GM21423 (cell line): ENCODE data around the gene ADAD2.

Experiments used
- ATAC-seq: cut with Tn5 transposase; IDR thresholded peaks from one replicate; pipeline ENCODE4 v1.9.1; 2021; ENCODE audit warnings: mild to moderate bottlenecking, moderate library complexity; ENCODE audit not compliant: unreplicated experiment

The ADAD2 gene

GRCh38 chr16:84176192-84177053 lies 14.5 kb upstream of the ADAD2 start:
- ATAC-seq = no peak

- ATAC-seq = no peak
These were observed 13.2 kb upstream of the ADAD2 start for GRCh38 chr16:84177741-84178073.

DNA sequence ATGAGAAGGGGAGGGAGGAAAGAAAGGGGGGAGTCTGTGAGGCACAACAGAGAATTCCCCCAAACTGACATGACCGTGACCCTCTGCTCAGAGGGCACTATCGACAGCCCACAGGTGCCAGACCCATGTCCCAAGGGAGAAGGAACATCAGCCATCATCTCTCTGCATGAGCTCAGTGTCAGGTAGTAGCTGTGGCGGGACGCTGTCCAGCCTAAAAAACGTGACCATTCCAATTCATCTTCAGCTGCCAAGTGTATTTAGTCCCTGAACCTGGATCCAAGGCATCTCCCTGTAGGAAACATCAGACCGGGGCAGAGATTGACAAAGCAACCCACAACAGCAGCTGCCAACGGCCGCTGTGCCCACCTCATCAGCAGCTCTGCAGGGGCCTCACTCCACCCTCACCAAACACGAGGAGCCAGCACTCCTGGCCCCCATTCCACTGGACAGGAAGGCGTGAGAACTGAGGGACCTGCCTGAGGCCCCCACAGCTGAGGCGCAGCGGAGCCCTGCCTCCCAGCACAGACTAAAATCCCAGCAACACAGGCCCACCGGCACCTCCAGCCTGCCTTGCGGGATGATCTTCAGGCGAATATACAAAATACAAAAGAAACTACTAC lies 12.7 kb upstream of the ADAD2 start:
- no peak for ATAC-seq

GRCh38 chr16:84178892-84179611 lies 11.9 kb upstream of the ADAD2 start:
- no peak for ATAC-seq

- no peak for ATAC-seq
These were observed 11.2 kb upstream of the ADAD2 start for GRCh38 chr16:84179612-84180320.

DNA sequence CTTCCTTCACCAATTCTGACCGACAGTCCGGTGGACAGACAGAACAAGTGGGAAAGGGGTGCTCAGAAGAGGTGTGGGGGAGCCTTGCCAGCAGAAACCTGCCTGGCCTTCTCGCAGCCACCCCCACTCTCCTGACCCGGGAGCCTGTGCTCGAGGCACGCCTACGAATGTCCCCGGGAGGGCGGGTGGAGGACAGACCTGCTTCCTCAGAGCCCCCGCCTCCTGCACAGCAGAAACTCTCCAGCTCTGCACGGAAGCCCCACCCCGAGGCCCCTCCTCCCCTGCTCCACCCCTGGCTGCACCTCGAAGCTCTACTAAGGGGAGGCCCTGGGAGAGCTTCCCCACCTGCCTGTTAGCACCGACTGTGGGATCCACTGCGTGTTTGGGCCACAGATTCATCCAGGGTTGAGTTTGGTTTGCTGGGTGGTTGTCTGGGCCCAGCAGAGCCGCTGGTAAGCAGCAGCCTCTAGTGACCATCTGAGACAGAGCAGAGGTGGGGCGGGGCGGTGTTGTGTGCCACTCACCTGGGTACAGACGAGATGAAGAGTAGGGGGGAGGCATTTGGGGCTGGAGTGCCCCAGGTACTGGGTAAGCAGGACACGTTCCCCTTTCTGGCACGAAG lies 10.3 kb upstream of the ADAD2 start:
- ATAC-seq = no peak

- ATAC-seq = no peak
These were observed 9.6 kb upstream of the ADAD2 start for GRCh38 chr16:84181144-84181915.

DNA sequence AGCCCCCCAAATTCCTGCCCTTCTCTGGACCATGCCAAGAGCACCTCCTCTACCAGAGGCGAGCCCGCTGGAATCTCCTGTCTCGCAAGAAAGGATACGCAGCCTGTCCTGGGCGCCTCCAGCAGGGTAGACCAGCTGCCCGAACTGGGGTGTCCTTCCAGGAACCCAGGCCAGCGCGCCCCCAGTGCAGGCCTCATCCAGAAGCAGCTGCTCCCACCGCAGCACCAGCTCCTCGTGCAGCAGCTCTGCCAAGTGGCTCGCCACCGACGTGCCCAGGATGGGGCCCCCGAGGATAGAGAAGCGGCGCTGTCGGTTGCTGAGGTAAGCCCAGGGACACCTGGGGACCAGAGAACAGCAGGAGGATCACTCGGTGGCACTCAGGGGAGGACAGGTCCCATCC lies 8.9 kb upstream of the ADAD2 start:
- ATAC-seq = no peak

- ATAC-seq = no peak
These were observed 8.0 kb upstream of the ADAD2 start for GRCh38 chr16:84182680-84183571.

DNA sequence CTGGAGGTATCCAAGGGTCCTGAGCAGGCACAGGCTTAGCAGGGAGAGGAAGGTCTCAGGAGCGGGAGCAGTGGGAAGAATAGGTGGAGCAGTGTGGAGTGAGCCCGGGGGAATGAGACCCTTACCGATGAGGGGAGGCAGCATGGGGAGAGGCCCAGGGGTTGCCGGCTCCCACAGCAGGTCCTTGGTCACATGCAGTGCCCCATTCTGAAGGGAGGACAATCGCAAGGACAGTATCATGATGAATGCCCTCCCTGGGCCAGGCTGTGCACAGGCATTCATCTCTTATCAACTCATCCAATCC lies 7.4 kb upstream of the ADAD2 start:
- no peak for ATAC-seq

DNA sequence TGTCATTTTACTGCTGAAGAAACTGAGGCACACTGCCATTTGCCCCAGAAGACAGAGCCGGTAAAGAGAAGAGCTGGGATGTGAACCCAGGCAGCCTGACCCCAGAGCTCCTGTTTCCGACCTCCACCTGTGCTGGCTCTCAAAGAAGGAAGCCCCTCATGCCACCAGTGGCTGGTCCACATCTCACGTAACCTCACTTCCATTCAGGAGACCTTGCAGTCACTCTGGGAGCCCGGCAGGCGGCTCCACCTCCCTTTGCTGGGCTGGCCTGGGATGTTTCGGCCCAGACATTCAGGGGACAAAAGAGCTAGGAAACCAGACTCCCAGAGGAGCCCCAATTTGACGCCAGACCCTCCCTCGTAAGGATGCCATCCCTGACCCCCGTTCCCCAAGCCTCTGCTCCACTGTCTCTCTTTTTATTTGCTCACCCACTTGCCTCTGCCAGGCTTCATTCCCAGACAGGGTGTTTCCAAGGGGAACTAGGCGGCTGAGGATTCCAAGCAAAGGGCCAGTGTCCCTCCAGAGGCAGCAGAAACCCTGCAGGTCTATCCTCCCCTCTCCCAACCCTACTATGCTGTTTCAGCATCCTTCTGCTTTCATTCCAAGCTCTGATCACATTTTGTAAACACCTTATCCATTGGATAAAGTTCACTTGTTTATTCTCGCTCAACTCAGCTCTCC lies 6.9 kb upstream of the ADAD2 start:
- ATAC-seq = no peak

DNA sequence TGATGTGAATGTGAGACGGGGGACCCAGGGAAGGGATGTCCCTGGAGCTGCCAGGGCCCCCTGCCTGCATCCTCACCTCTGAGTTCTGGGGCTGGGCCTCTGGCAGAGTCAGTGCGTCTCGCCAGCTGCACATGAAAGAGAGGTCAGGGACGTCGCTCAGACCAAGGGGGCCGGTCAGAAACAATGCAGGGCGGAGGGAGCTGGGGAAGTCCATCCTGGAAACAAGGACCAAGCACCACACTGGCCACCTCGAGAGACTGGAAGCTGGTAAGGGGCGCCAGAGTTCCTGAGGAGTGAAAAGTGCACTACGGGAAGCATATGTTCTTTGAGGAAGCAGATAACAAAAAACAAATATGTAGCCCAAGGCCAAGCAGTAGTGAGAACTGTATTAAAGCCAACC lies 6.2 kb upstream of the ADAD2 start:
- no peak for ATAC-seq

DNA sequence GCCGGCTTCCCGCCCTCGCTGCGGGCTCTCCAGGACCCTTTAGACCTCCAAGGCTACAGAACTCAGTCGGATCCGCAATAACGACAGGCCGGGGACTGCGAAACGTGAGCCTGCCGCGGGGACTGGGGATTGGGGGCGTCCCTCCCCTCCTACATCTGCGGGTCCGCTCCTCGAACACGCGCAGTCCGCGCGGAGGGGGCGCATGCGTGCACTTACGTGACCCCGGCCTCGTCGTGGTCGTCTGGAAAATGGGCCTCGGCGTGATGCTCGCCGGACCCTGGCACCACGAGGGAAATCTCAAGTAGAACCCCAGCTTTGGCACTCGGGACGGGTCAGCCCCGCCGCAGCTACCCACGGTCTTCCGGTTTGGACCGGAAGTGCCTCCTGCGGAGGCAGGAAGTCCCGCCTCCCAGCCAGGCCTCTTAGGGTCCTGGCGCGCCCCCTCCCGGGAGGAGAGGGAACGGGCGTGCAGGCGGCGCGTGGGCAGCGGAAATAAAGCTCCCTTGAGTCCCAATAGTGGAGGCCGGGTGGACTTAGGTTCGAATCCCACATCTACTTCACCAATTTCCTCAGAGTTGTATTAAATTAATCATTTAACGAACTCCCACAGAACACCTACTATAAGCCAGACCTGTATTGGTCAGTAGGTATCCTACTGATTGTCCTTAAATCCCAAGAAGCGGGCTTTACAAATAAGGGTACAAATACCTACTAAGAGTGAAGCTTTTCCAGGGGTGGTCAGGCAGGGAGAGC lies 4.1 kb upstream of the ADAD2 start, which contains the start of gene TAF1C:
TAF1C (minus strand) TSS at position 373 of the 753 bp plus-strand sequence. CDS start 2,069 bp downstream, outside the sequence.
- ATAC-seq = peak; percentile 95

DNA sequence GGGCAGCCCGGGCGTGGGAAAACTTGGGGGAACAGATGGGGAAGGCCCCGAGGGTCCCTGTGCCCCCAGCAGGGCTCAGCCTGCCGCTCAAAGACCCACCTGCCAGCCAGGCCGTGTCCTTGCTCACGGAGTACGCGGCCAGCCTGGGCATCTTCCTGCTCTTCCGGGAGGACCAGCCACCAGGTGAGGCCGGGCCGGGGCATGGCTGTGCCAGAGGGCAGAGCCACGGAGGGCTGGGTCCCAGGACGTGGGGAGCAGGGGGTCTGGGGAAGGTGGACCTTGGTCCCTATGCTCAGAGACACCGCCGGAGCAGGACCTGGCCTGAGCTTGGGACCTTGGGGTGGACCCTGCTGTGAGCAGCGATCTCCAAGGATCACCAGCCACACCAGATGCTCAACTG lies 509 bp downstream of the ADAD2 start:
- ATAC-seq = no peak

DNA sequence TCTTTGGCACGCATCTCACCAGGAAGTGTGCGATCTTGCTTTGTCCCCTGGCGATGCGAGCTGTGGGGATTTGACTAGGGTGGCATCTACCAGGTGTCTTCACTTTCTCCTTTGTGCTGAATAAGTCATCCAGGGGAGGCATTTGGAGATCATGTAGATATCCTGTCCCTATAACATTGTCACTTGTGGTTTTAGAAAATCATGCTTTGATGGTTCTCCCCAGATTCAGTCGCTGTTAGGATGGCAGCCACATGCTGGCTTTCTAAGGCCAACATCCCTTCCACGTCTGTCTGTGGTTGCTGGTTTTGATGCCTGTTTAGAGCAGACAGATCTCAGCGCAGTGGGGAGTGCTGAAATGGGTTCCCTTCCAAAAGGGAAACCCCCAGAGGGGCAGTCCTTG lies 2.5 kb downstream of the ADAD2 start:
- ATAC-seq = no peak

DNA sequence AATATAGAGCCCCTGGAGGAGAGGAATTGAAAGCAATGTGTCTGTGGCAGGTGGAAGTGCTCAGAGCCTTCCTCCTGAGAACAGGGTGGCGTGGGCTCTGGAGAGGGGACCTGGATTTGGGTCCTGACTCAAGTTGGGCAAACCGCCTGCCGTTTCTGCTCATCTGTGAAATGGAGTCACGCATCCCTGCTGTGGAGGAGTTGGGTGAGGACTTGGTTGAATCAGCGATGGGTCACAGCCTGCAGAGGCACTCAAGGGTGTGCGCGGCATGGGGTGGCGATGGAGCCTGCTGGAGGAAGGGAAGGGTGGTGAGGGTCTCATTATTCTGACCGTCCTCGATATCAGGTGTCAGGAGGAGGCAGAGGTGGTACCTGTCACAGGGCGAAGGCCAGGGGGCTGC lies 3.1 kb downstream of the ADAD2 start:
- ATAC-seq = no peak

GRCh38 chr16:84194470-84195200 lies 3.7 kb downstream of the ADAD2 start:
- ATAC-seq = peak; percentile 61
